Measurements from ENCODE around the gene SPG11. TPM values are rescaled to one million over a fixed set of nuclear protein-coding genes. Genes with fewer than 3 reads are reported as not detected.

SPG11 gene
- total and polyA plus RNA-seq, 10 of the 15 experiments (the other 5 are each of a cell fraction or from before 2014, with no cell fraction given) = 22.1 to 85.1 (median 47.2) TPM

DNA sequence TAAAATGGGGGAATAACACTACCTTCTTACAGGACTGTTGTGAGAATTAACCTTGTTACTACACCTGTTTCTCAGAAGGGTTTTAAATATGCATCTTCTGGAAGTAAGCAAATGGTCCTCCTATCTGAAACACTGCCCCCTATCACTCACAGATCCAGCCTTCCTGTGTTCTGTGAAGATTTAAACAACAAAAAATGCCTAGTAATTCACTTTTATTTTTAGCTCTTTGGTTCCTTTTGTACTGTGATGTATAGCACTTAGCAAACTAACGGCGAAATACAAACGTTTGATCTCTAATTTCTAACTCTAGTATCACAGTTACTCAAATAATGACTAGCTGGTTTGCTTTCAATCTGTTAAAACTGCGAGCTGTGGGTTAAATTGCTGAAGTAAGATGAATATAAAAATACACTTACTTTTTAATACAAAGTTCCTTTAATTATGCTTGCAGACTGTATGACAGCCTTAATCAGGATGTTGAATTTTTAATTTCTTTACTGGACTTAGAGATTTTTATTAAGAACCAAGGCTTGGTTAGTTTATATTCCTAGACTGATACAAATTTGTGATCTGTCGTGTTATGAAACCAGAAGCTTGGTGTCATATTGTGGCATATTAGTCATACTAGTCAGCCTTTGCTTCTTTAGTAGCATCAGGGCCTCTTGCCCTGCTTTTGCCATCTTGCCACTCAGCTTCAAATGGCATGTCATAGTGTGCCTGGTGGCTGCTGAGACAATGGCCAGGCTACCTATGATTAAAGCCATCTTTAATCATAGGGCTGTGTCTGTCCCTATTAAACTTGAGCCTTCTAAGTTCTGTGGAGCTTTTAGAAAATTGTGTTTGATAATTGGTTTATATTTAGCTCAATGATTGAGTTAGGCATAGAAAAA lies 117.3 kb downstream of the SPG11 start:
- ChIA-PET SMC1A (ENCODE audit: uncharacterized antibody, unreplicated experiment) (interaction anchor here (0.6 to 1.9 kb wide), 12 partner anchors 9 to 529 kb away, joined by 3 to 13 read pairs (median 3); partner anchors contain the start of genes EIF3J and TRIM69), CTCF (interaction anchor here (0.6 to 2.8 kb wide), 30 partner anchors 9 to 698 kb away, joined by 3 to 26 read pairs (median 3); partner anchors contain the start of genes CTDSPL2, EIF3J and TRIM69), POLR2A (interaction anchor here (0.6 to 2.5 kb wide), 6 partner anchors 9 to 190 kb away, joined by 3 to 24 read pairs (median 4); partner anchors contain the start of genes EIF3J, SPG11 and TRIM69), RAD21 (ENCODE audit: unreplicated experiment) (interaction anchor here (0.6 to 2.1 kb wide), 11 partner anchors 9 to 572 kb away, joined by 3 to 13 read pairs (median 3); partner anchors contain the start of genes EIF3J and TRIM69)
- WGBS (ENCODE audit: insufficient coverage, insufficient replicate concordance, low lambda C conversion rate, missing lambda C conversion rate) = 1% methylated on average over 5 of the region's 5 CpGs
- peaks cover 7% of the 10 kb centered on the region for H3K4me1 ChIP-seq (ENCODE audit: control insufficient read depth, insufficient read depth, low read length)
- in situ Hi-C loops (cut with MboI) (no loop called here), intact Hi-C loops (cut with micrococcal nuclease; ENCODE audit: unreplicated experiment) (no loop called here)
- peak; percentile 89 for ATAC-seq
- H3K27ac ChIP-seq (ENCODE audit: control insufficient read depth, insufficient read depth) = peak overlapping the region; percentile 70
- H3K27me3 ChIP-seq (replicated peaks in 1 of 2; ENCODE audit: control insufficient read depth in 2 of 2, insufficient read depth in 2 of 2, low read length in 1 of 2) = no peaks in the 10 kb centered on the region
- DNase-seq (ENCODE audit: low read depth, low spot score) = peak; percentile 41
- 0 out of 2 replicates have a peak overlapping the region, but pooled peaks have one; percentile 7 for H3K9ac ChIP-seq (ENCODE audit: control insufficient read depth, insufficient read depth, low read length)
- no peak overlapping the region for H2AFZ ChIP-seq (ENCODE audit: control insufficient read depth, low read depth, low read length)
- H3K79me2 ChIP-seq (ENCODE audit: control insufficient read depth, insufficient read depth, low read length) = peaks cover 74% of the 10 kb centered on the region
- H3K4me2 ChIP-seq (ENCODE audit: control insufficient read depth, insufficient read depth) = peak overlapping the region; percentile 71
- BruUV-seq (replicated peaks) = no TSS peak
- H3K9me3 ChIP-seq (replicated peaks; ENCODE audit: control insufficient read depth, insufficient read depth, low read length) = no peaks in the 10 kb centered on the region
- FAIRE-seq = peak; percentile 59
- peaks cover 0 to 3% of the 10 kb centered on the region in 2 experiments; a peak in 2 of 4 replicates for H3K36me3 ChIP-seq (ENCODE audit: control insufficient read depth in 2 of 2, insufficient read depth in 2 of 2, low read length in 1 of 2)
- no peaks in the 10 kb centered on the region for H4K20me1 ChIP-seq (ENCODE audit: control insufficient read depth, insufficient read depth)
- H3K4me3 ChIP-seq = peak overlapping the region; percentile 23; the same call in 1 of the 2 replicates
- TF ChIP-seq, protein P1, sequence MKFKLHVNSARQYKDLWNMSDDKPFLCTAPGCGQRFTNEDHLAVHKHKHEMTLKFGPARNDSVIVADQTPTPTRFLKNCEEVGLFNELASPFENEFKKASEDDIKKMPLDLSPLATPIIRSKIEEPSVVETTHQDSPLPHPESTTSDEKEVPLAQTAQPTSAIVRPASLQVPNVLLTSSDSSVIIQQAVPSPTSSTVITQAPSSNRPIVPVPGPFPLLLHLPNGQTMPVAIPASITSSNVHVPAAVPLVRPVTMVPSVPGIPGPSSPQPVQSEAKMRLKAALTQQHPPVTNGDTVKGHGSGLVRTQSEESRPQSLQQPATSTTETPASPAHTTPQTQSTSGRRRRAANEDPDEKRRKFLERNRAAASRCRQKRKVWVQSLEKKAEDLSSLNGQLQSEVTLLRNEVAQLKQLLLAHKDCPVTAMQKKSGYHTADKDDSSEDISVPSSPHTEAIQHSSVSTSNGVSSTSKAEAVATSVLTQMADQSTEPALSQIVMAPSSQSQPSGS (IDR thresholded peaks at IDR 0.05; ENCODE audit: low read length) = peak; percentile 43; the same call in 1 of the 2 replicates
- no peak for TF ChIP-seq RBBP5 (conservative IDR thresholded peaks at IDR 0.05)
- peak; percentile 33; the same call in 1 of the 2 replicates for TF ChIP-seq ATF7 (IDR thresholded peaks at IDR 0.05; ENCODE audit: low read depth)
- TF ChIP-seq, protein P2, sequence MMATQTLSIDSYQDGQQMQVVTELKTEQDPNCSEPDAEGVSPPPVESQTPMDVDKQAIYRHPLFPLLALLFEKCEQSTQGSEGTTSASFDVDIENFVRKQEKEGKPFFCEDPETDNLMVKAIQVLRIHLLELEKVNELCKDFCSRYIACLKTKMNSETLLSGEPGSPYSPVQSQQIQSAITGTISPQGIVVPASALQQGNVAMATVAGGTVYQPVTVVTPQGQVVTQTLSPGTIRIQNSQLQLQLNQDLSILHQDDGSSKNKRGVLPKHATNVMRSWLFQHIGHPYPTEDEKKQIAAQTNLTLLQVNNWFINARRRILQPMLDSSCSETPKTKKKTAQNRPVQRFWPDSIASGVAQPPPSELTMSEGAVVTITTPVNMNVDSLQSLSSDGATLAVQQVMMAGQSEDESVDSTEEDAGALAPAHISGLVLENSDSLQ (IDR thresholded peaks at IDR 0.05) = peak; percentile 44; the same call in 1 of the 2 replicates
- TF ChIP-seq, protein P3, sequence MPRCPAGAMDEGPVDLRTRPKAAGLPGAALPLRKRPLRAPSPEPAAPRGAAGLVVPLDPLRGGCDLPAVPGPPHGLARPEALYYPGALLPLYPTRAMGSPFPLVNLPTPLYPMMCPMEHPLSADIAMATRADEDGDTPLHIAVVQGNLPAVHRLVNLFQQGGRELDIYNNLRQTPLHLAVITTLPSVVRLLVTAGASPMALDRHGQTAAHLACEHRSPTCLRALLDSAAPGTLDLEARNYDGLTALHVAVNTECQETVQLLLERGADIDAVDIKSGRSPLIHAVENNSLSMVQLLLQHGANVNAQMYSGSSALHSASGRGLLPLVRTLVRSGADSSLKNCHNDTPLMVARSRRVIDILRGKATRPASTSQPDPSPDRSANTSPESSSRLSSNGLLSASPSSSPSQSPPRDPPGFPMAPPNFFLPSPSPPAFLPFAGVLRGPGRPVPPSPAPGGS (IDR thresholded peaks at IDR 0.05; ENCODE audit: borderline replicate concordance, insufficient read depth, low read depth, low read length, poor library complexity, severe bottlenecking) = peak; percentile 7
- TF ChIP-seq STAT1 (conservative IDR thresholded peaks at IDR 0.05) = no peak
- 0 out of 2 replicates have a peak, but pooled peaks have one; percentile 40 for TF ChIP-seq PAX5 (IDR thresholded peaks at IDR 0.05; ENCODE audit: borderline replicate concordance, low read depth, low read length)
- TF ChIP-seq, protein P4, sequence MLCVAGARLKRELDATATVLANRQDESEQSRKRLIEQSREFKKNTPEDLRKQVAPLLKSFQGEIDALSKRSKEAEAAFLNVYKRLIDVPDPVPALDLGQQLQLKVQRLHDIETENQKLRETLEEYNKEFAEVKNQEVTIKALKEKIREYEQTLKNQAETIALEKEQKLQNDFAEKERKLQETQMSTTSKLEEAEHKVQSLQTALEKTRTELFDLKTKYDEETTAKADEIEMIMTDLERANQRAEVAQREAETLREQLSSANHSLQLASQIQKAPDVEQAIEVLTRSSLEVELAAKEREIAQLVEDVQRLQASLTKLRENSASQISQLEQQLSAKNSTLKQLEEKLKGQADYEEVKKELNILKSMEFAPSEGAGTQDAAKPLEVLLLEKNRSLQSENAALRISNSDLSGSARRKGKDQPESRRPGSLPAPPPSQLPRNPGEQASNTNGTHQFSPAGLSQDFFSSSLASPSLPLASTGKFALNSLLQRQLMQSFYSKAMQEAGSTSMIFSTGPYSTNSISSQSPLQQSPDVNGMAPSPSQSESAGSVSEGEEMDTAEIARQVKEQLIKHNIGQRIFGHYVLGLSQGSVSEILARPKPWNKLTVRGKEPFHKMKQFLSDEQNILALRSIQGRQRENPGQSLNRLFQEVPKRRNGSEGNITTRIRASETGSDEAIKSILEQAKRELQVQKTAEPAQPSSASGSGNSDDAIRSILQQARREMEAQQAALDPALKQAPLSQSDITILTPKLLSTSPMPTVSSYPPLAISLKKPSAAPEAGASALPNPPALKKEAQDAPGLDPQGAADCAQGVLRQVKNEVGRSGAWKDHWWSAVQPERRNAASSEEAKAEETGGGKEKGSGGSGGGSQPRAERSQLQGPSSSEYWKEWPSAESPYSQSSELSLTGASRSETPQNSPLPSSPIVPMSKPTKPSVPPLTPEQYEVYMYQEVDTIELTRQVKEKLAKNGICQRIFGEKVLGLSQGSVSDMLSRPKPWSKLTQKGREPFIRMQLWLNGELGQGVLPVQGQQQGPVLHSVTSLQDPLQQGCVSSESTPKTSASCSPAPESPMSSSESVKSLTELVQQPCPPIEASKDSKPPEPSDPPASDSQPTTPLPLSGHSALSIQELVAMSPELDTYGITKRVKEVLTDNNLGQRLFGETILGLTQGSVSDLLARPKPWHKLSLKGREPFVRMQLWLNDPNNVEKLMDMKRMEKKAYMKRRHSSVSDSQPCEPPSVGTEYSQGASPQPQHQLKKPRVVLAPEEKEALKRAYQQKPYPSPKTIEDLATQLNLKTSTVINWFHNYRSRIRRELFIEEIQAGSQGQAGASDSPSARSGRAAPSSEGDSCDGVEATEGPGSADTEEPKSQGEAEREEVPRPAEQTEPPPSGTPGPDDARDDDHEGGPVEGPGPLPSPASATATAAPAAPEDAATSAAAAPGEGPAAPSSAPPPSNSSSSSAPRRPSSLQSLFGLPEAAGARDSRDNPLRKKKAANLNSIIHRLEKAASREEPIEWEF (IDR thresholded peaks at IDR 0.05; ENCODE audit: insufficient replicate concordance, low read depth, low read length) = no peak
- TF ChIP-seq MEF2A (IDR thresholded peaks at IDR 0.05; ENCODE audit: insufficient read depth, low read depth, low read length) = no peak; the same call in 1 of the 2 replicates
- no peak for TF ChIP-seq ZNF384 (IDR thresholded peaks at IDR 0.05; ENCODE audit: borderline replicate concordance, low read depth, low read length)
- TF ChIP-seq JUNB (IDR thresholded peaks at IDR 0.05) = peak; percentile 87
- TF ChIP-seq MTA2 (IDR thresholded peaks at IDR 0.05; ENCODE audit: low read depth) = 0 out of 2 replicates have a peak, but pooled peaks have one; percentile 19
